ENCODE data around the gene NR2F1.

The NR2F1 gene

GRCh38 chr5:93595420-93596147 is 12.6 kb downstream of the NR2F1 start (continued):
- TF ChIP-seq KLF17 (tag by site-specific recombination; IDR thresholded peaks at IDR 0.05) = no peak

- ChIA-PET POLR2A (no interaction called here), CTCF (interaction anchor here (0.7 to 0.9 kb wide), 2 partner anchors 11 to 452 kb away, joined by 3 to 4 read pairs; no protein-coding TSS in a partner anchor)
- peaks cover 41% of the 10 kb centered on the region for H3K4me1 ChIP-seq (ENCODE audit: control insufficient read depth, insufficient read depth, low read length)
- H3K9me3 ChIP-seq (ENCODE audit: control insufficient read depth, insufficient read depth, low read depth, low read length) = no peaks in the 10 kb centered on the region
- TF ChIP-seq ZNF239 (tag by site-specific recombination; IDR thresholded peaks at IDR 0.05) (no peak), HOXA7 (CRISPR knock-in tag; IDR thresholded peaks at IDR 0.05; ENCODE audit: borderline replicate concordance) (no peak), PRDM4 (tag by site-specific recombination; IDR thresholded peaks at IDR 0.05) (no peak), KLF16 (tag by site-specific recombination; IDR thresholded peaks at IDR 0.05) (no peak), WT1 (tag by site-specific recombination; IDR thresholded peaks at IDR 0.05) (no peak), TRIM28 (IDR thresholded peaks at IDR 0.05; ENCODE audit: borderline replicate concordance, low read length) (no peak), ZNF830 (tag by site-specific recombination; IDR thresholded peaks at IDR 0.05; ENCODE audit: low read depth) (no peak), ZNF274 (IDR thresholded peaks at IDR 0.05; ENCODE audit: low read length) (no peak), ZNF274 (tag by site-specific recombination; IDR thresholded peaks at IDR 0.05; ENCODE audit: borderline replicate concordance) (no peak), ZNF2 (tag by site-specific recombination; IDR thresholded peaks at IDR 0.05) (no peak), ZBTB1 (tag by site-specific recombination; IDR thresholded peaks at IDR 0.05) (no peak), ZNF561 (tag by site-specific recombination; IDR thresholded peaks at IDR 0.05; ENCODE audit: borderline replicate concordance) (no peak), OVOL3 (tag by site-specific recombination; IDR thresholded peaks at IDR 0.05) (no peak), EGR2 (tag by site-specific recombination; IDR thresholded peaks at IDR 0.05; ENCODE audit: low read depth) (no peak), SP2 (tag by site-specific recombination; IDR thresholded peaks at IDR 0.05) (no peak), ZNF248 (tag by site-specific recombination; IDR thresholded peaks at IDR 0.05) (no peak), ZNF488 (tag by site-specific recombination; IDR thresholded peaks at IDR 0.05) (no peak)
- H3K27ac ChIP-seq (ENCODE audit: extremely low read depth, low read depth, low read length) = peak overlapping the region; percentile 43; the same call in 1 of the 2 replicates
- peaks cover 13 to 34% of the 10 kb centered on the region in 2 experiments for H3K36me3 ChIP-seq (ENCODE audit: control insufficient read depth in 2 of 2, insufficient read depth in 1 of 2, low read length in 2 of 2)
- no peak overlapping the region for H3K4me3 ChIP-seq (ENCODE audit: low read depth, low read length)
Measured at GRCh38 chr5:93596310-93596675, 13.3 kb downstream of the NR2F1 start.

- Histone ChIP-seq H3K27ac (ENCODE audit: extremely low read depth, low read depth, low read length) (peak overlapping the region; percentile 84; the same call in 1 of the 2 replicates), H3K4me3 (ENCODE audit: low read depth, low read length) (no peak overlapping the region), H3K9me3 (ENCODE audit: control insufficient read depth, insufficient read depth, low read depth, low read length) (no peaks in the 10 kb centered on the region), H3K4me1 (ENCODE audit: control insufficient read depth, insufficient read depth, low read length) (peaks cover 39% of the 10 kb centered on the region), H3K36me3 (ENCODE audit: control insufficient read depth in 2 of 2, insufficient read depth in 1 of 2, low read length in 2 of 2) (peaks cover 13 to 29% of the 10 kb centered on the region in 2 experiments)
- ChIA-PET POLR2A (no interaction called here), CTCF (interaction anchor here (0.7 to 0.8 kb wide), 2 partner anchors 11 to 451 kb away, joined by 4 read pairs; no protein-coding TSS in a partner anchor)
- TF ChIP-seq YY1 (tag by site-specific recombination; IDR thresholded peaks at IDR 0.05) (no peak), SETDB1 (IDR thresholded peaks at IDR 0.05; ENCODE audit: insufficient read length, low read length) (no peak), KLF7 (tag by site-specific recombination; IDR thresholded peaks at IDR 0.05; ENCODE audit: borderline replicate concordance) (peak; percentile 92), ZNF133 (tag by site-specific recombination; IDR thresholded peaks at IDR 0.05) (no peak), OSR2 (tag by site-specific recombination; IDR thresholded peaks at IDR 0.05) (peak; percentile 13; the same call in 1 of the 2 replicates), SCRT2 (tag by site-specific recombination; IDR thresholded peaks at IDR 0.05) (no peak), INSM2 (tag by site-specific recombination; IDR thresholded peaks at IDR 0.05) (no peak), ZSCAN16 (tag by site-specific recombination; IDR thresholded peaks at IDR 0.05) (no peak), ZXDB (tag by site-specific recombination; IDR thresholded peaks at IDR 0.05) (peak; percentile 75), ZNF521 (tag by site-specific recombination; IDR thresholded peaks at IDR 0.05) (no peak)
Measured at GRCh38 chr5:93596676-93597490, 13.9 kb downstream of the NR2F1 start.
